HepG2 (cell line): ENCODE data around the gene USP34. TPM values are rescaled to one million over a fixed set of nuclear protein-coding genes. Genes with fewer than 3 reads are reported as not detected.
A peak's percentile ranks its signal among the peaks of the same experiment; 100 is the strongest.

Experiments used
- ATF1 ChIP-seq: IDR thresholded peaks from 2 replicates; pipeline ENCODE4 v1.6.1; 2016; ENCODE audit warnings: mild to moderate bottlenecking, control low read depth
- ATF3 ChIP-seq: sonication (generic); formaldehyde crosslinking; IDR thresholded peaks from 2 replicates; pipeline ENCODE4 v1.4.0; 2020; ENCODE audit warnings: missing genetic modification reagents
- CEBPB ChIP-seq: IDR thresholded peaks from 2 replicates; pipeline ENCODE4 v1.6.1; 2011; ENCODE audit warnings: low read depth, low read length, improper control_type of control experiment, borderline replicate concordance
- DNMT1 ChIP-seq: sonication (generic); formaldehyde crosslinking; IDR thresholded peaks from 2 replicates; pipeline ENCODE4 v1.5.1; 2020; ENCODE audit warnings: mild to moderate bottlenecking, missing genetic modification reagents
- ELF4 ChIP-seq: sonication (generic); formaldehyde crosslinking; IDR thresholded peaks from 2 replicates; pipeline ENCODE4 v1.5.0; 2020; ENCODE audit warnings: missing genetic modification reagents, mild to moderate bottlenecking, moderate library complexity, borderline replicate concordance
- ERF ChIP-seq: IDR thresholded peaks from 2 replicates; pipeline ENCODE4 v1.6.1; 2018; ENCODE audit warnings: missing biosample characterization, missing genetic modification reagents
- FOXC1 ChIP-seq: sonication (generic); formaldehyde crosslinking; IDR thresholded peaks from 2 replicates; pipeline ENCODE4 v1.8.0; 2022; ENCODE audit warnings: mild to moderate bottlenecking, missing genetic modification reagents, borderline replicate concordance
- GATAD2A ChIP-seq: IDR thresholded peaks from 2 replicates; pipeline ENCODE4 v1.6.1; 2016
- HOXD1 ChIP-seq: sonication (generic); formaldehyde crosslinking; IDR thresholded peaks from 2 replicates; pipeline ENCODE4 v1.5.0; 2020; ENCODE audit warnings: missing genetic modification reagents
- JUND ChIP-seq: sonication (generic); formaldehyde crosslinking; IDR thresholded peaks from 2 replicates; pipeline ENCODE4 v1.8.0; 2022; ENCODE audit warnings: mild to moderate bottlenecking, missing genetic modification reagents
- KLF13 ChIP-seq: sonication (generic); formaldehyde crosslinking; IDR thresholded peaks from 2 replicates; pipeline ENCODE4 v1.4.0; 2020; ENCODE audit warnings: mild to moderate bottlenecking, missing genetic modification reagents
- PCBP1 ChIP-seq: fragments of 200-400 bp; formaldehyde crosslinking; IDR thresholded peaks from 2 replicates; pipeline ENCODE4 v1.6.1; 2017; ENCODE audit warnings: mild to moderate bottlenecking, low read depth, low read length, borderline replicate concordance
- POLR2AphosphoS2 ChIP-seq: IDR thresholded peaks from 2 replicates; pipeline ENCODE4 v1.6.1; 2011; ENCODE audit warnings: low read depth, low read length, improper control_type of control experiment
- RAD21 ChIP-seq: fragments of 450-650 bp; formaldehyde crosslinking; IDR thresholded peaks from 2 replicates; pipeline ENCODE4 v1.5.0; 2020; ENCODE audit warnings: mild to moderate bottlenecking
- RBM22 ChIP-seq: fragments of 200-400 bp; formaldehyde crosslinking; optimal IDR thresholded peaks from 2 replicates; pipeline ENCODE3; 2017; ENCODE audit warnings: mild to moderate bottlenecking, low read length, moderate library complexity
- SP1 ChIP-seq, 2 experiments: fragments of 450-650 bp in 1 of 2; sonication (generic) in 1 of 2; formaldehyde crosslinking in 1 of 2; IDR thresholded peaks; 2 replicates each; pipeline versions ENCODE4 v1.4.0 to v1.6.1; 2016 to 2020; ENCODE audit warnings: missing genetic modification reagents in 1 of 2
- ZNF20 ChIP-seq: sonication (generic); formaldehyde crosslinking; IDR thresholded peaks from 2 replicates; pipeline ENCODE4 v1.4.0; 2020; ENCODE audit warnings: mild to moderate bottlenecking, moderate library complexity, missing genetic modification reagents
- ZNF572 ChIP-seq: sonication (generic); formaldehyde crosslinking; IDR thresholded peaks from 2 replicates; pipeline ENCODE4 v1.5.1; 2020; ENCODE audit warnings: mild to moderate bottlenecking, missing genetic modification reagents
- ZNF713 ChIP-seq: sonication (generic); formaldehyde crosslinking; IDR thresholded peaks from 2 replicates; pipeline ENCODE4 v1.4.0; 2020; ENCODE audit warnings: mild to moderate bottlenecking, missing genetic modification reagents
- polyA plus RNA-seq, 8 experiments: library from polyadenylated mRNA; depleted of rRNA in 3 of 8; stranded (reverse) in 7 of 8; unstranded in 1 of 8; fragments of >200 nt; fragmentation: Illumina TruSeq in 4 of 8; extraction: Trizol in 4 of 8; gene quantifications; 2 replicates each; pipeline versions ENCODE4 v1.2.1 to v1.2.3, GENCODE V29; 2011 to 2016; ENCODE audit warnings: low read depth in 4 of 8, missing spikeins in 1 of 8, mixed read lengths in 1 of 8; ENCODE audit not compliant: insufficient read depth in 1 of 8
- total RNA-seq, 5 experiments: library from RNA; depleted of rRNA; stranded (reverse); fragments of >200 nt; fragmentation: Illumina TruSeq; extraction: Trizol; gene quantifications; 2 replicates each; pipeline ENCODE4 v1.2.3, GENCODE V29; 2016; ENCODE audit warnings: low read depth in 1 of 5
- TF ChIP-seq, protein P1 (sequence below): sonication (generic); formaldehyde crosslinking; IDR thresholded peaks from 2 replicates; pipeline ENCODE4 v1.4.0; 2020; ENCODE audit warnings: missing genetic modification reagents, mild to moderate bottlenecking, borderline replicate concordance
- TF ChIP-seq, protein P2 (sequence below): sonication (generic); formaldehyde crosslinking; conservative IDR thresholded peaks from 2 replicates; pipeline ENCODE4 v1.8.0; 2022; ENCODE audit warnings: low read depth, missing genetic modification reagents
- TF ChIP-seq, protein P3 (sequence below), 2 experiments: IDR thresholded peaks; 2 replicates each; pipeline ENCODE4 v1.6.1; 2011 to 2012; ENCODE audit warnings: low read length in 2 of 2, borderline replicate concordance in 1 of 2, low read depth in 1 of 2, mild to moderate bottlenecking in 1 of 2, moderate library complexity in 1 of 2
- TF ChIP-seq, protein P4 (sequence below): sonication (generic); formaldehyde crosslinking; IDR thresholded peaks from 2 replicates; pipeline ENCODE4 v1.8.0; 2022; ENCODE audit warnings: missing genetic modification reagents, mild to moderate bottlenecking, moderate library complexity, borderline replicate concordance

USP34 gene
- total and polyA plus RNA-seq, 2 of the 13 experiments (the other 11 are each of a cell fraction or from before 2014, with no cell fraction given): 99.2 to 100 TPM

DNA sequence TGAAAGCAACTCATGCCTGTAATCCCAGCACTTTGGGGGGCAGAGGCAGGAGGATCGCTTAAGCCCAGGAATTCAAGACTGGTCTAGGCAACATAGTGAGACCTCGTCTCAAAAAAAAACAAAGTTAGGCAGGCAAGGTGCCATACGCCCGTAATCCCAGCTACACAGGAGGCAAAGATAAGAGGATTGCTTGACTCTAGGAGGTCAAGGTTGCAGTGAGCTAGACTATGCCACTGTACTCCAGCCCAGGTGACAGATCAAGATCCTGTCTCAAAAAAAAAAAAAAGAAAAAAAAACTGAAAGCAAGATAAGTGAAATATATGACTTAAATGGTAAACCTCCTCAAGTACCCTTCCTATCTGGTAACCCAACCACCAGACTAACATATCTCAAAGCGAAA, 59.8 kb downstream of the USP34 start (continued):
- TF ChIP-seq, protein P1, sequence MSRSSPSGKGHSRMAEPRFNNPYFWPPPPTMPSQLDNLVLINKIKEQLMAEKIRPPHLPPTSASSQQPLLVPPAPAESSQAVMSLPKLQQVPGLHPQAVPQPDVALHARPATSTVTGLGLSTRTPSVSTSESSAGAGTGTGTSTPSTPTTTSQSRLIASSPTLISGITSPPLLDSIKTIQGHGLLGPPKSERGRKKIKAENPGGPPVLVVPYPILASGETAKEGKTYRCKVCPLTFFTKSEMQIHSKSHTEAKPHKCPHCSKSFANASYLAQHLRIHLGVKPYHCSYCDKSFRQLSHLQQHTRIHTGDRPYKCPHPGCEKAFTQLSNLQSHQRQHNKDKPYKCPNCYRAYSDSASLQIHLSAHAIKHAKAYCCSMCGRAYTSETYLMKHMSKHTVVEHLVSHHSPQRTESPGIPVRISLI: peak; percentile 87
- TF ChIP-seq RBM22: no peak
- TF ChIP-seq PCBP1: no peak
- TF ChIP-seq CEBPB: no peak
- TF ChIP-seq ZNF20: no peak
- peak; percentile 37; the same call in 1 of the 2 replicates for TF ChIP-seq GATAD2A (CRISPR knock-in tag)
- no peak for TF ChIP-seq ZNF572 (CRISPR knock-in tag)
- no peak for TF ChIP-seq POLR2AphosphoS2
- no peak for TF ChIP-seq RAD21
- no peak for TF ChIP-seq SP1 (IDR thresholded peaks at IDR 0.05)
- no peak for TF ChIP-seq SP1 (CRISPR knock-in tag; IDR thresholded peaks at IDR 0.05)
- no peak for TF ChIP-seq ELF4
- TF ChIP-seq, protein P2, sequence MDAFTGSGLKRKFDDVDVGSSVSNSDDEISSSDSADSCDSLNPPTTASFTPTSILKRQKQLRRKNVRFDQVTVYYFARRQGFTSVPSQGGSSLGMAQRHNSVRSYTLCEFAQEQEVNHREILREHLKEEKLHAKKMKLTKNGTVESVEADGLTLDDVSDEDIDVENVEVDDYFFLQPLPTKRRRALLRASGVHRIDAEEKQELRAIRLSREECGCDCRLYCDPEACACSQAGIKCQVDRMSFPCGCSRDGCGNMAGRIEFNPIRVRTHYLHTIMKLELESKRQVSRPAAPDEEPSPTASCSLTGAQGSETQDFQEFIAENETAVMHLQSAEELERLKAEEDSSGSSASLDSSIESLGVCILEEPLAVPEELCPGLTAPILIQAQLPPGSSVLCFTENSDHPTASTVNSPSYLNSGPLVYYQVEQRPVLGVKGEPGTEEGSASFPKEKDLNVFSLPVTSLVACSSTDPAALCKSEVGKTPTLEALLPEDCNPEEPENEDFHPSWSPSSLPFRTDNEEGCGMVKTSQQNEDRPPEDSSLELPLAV (CRISPR knock-in tag): no peak
- TF ChIP-seq ZNF713 (CRISPR knock-in tag): no peak
- TF ChIP-seq, protein P3, sequence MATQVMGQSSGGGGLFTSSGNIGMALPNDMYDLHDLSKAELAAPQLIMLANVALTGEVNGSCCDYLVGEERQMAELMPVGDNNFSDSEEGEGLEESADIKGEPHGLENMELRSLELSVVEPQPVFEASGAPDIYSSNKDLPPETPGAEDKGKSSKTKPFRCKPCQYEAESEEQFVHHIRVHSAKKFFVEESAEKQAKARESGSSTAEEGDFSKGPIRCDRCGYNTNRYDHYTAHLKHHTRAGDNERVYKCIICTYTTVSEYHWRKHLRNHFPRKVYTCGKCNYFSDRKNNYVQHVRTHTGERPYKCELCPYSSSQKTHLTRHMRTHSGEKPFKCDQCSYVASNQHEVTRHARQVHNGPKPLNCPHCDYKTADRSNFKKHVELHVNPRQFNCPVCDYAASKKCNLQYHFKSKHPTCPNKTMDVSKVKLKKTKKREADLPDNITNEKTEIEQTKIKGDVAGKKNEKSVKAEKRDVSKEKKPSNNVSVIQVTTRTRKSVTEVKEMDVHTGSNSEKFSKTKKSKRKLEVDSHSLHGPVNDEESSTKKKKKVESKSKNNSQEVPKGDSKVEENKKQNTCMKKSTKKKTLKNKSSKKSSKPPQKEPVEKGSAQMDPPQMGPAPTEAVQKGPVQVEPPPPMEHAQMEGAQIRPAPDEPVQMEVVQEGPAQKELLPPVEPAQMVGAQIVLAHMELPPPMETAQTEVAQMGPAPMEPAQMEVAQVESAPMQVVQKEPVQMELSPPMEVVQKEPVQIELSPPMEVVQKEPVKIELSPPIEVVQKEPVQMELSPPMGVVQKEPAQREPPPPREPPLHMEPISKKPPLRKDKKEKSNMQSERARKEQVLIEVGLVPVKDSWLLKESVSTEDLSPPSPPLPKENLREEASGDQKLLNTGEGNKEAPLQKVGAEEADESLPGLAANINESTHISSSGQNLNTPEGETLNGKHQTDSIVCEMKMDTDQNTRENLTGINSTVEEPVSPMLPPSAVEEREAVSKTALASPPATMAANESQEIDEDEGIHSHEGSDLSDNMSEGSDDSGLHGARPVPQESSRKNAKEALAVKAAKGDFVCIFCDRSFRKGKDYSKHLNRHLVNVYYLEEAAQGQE (IDR thresholded peaks at IDR 0.05; ENCODE audit: borderline replicate concordance in 1 of 2, low read depth in 1 of 2, low read length in 2 of 2): no peak
- no peak for TF ChIP-seq ERF (CRISPR knock-in tag)
- no peak for TF ChIP-seq KLF13 (CRISPR knock-in tag)
- no peak for TF ChIP-seq HOXD1 (CRISPR knock-in tag)
- TF ChIP-seq, protein P4, sequence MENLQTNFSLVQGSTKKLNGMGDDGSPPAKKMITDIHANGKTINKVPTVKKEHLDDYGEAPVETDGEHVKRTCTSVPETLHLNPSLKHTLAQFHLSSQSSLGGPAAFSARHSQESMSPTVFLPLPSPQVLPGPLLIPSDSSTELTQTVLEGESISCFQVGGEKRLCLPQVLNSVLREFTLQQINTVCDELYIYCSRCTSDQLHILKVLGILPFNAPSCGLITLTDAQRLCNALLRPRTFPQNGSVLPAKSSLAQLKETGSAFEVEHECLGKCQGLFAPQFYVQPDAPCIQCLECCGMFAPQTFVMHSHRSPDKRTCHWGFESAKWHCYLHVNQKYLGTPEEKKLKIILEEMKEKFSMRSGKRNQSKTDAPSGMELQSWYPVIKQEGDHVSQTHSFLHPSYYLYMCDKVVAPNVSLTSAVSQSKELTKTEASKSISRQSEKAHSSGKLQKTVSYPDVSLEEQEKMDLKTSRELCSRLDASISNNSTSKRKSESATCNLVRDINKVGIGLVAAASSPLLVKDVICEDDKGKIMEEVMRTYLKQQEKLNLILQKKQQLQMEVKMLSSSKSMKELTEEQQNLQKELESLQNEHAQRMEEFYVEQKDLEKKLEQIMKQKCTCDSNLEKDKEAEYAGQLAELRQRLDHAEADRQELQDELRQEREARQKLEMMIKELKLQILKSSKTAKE (CRISPR knock-in tag): no peak
- TF ChIP-seq ATF3 (CRISPR knock-in tag): no peak
- TF ChIP-seq FOXC1: no peak
- no peak for TF ChIP-seq ATF1 (CRISPR knock-in tag)
- no peak for TF ChIP-seq DNMT1 (CRISPR knock-in tag)
- TF ChIP-seq JUND (CRISPR knock-in tag): no peak
